WTC11 (cell line): ENCODE results near the gene CTXND2. TPM values are rescaled to one million over a fixed set of nuclear protein-coding genes. Genes with fewer than 3 reads are reported as not detected.
"Not testable (repeated sequence)": the region's sequence is repeated elsewhere in the genome, so short reads cannot be mapped to it uniquely, and the experiment has no call there.

Source experiments
- ATAC-seq: fragments of 200-7000 bp; cut with Tn5 transposase; 2 replicates; pipeline ENCODE4 v1.10.0; 2021; ENCODE audit warnings: mild to moderate bottlenecking, moderate library complexity
- Bru-seq: library from RNA; stranded (reverse); fragments of 400-500 nt; gene quantifications from one replicate; lab custom pipeline; 2021; lab: Mats Ljungman, UMichigan
- CTCF ChIA-PET: fragments of 300-600 bp; sonication (Branson Sonifier 250); formaldehyde crosslinking; loops from one replicate; lab custom pipeline; 2021; ENCODE audit warnings: antibody characterized with exemption; lab: Charles Lee
- POLR2A ChIA-PET: fragments of 350-600 bp; sonication (Branson Sonifier 250); formaldehyde crosslinking; loops from one replicate; lab custom pipeline; 2021; ENCODE audit warnings: antibody characterized with exemption; lab: Charles Lee
- DNase-seq: peaks from one replicate; pipeline ENCODE4 v3.0.0; 2021; ENCODE audit warnings: low spot score
- H3K27ac Mint-ChIP-seq: 2 replicates; pipeline ENCODE4 v1.8.0; 2021; ENCODE audit warnings: mixed read lengths
- H3K27me3 Mint-ChIP-seq: 2 replicates; pipeline ENCODE4 v1.8.0; 2021; ENCODE audit warnings: low read depth, mild to moderate bottlenecking, moderate library complexity, mixed read lengths
- H3K36me3 Mint-ChIP-seq: 2 replicates; pipeline ENCODE4 v1.8.0; 2021; ENCODE audit warnings: mixed read lengths
- H3K4me1 Mint-ChIP-seq: 2 replicates; pipeline ENCODE4 v1.8.0; 2022; ENCODE audit warnings: mixed read lengths
- H3K4me3 Mint-ChIP-seq: 2 replicates; pipeline ENCODE4 v1.8.0; 2021; ENCODE audit warnings: mild to moderate bottlenecking, moderate library complexity, mixed read lengths
- H3K9me3 Mint-ChIP-seq: 2 replicates; pipeline ENCODE4 v1.8.0; 2021; ENCODE audit warnings: mixed read lengths
- CBFB ChIP-seq: sonication (generic); formaldehyde crosslinking; IDR thresholded peaks from 2 replicates; pipeline ENCODE4 v1.8.1; 2022; ENCODE audit warnings: mild to moderate bottlenecking, low read depth, missing genetic modification reagents
- FOXP1 ChIP-seq: sonication (generic); formaldehyde crosslinking; IDR thresholded peaks from 2 replicates; pipeline ENCODE4 v1.8.0; 2022; ENCODE audit warnings: missing genetic modification reagents, mild to moderate bottlenecking, moderate library complexity, borderline replicate concordance
- GRHL2 ChIP-seq: fragments of 250-450 bp; sonication (Bioruptor Pico); IDR thresholded peaks from 2 replicates; pipeline ENCODE4 v1.8.0; 2022; ENCODE audit warnings: mild to moderate bottlenecking, moderate library complexity; ENCODE audit not compliant: insufficient replicate concordance, severe bottlenecking
- NFATC4 ChIP-seq: fragments of 250-450 bp; sonication (Bioruptor Pico); IDR thresholded peaks from 2 replicates; pipeline ENCODE4 v1.9.0; 2021; ENCODE audit warnings: mild to moderate bottlenecking
- NFE2L1 ChIP-seq: sonication (generic); formaldehyde crosslinking; IDR thresholded peaks from 2 replicates; pipeline ENCODE4 v1.8.1; 2023; ENCODE audit warnings: missing genetic modification reagents
- PRRX2 ChIP-seq: fragments of 250-450 bp; sonication (Bioruptor Pico); IDR thresholded peaks from 2 replicates; pipeline ENCODE4 v1.8.0; 2021; ENCODE audit warnings: mild to moderate bottlenecking
- RORB ChIP-seq: fragments of 250-450 bp; sonication (Bioruptor Pico); IDR thresholded peaks from 2 replicates; pipeline ENCODE4 v1.9.0; 2021; ENCODE audit warnings: mild to moderate bottlenecking
- ZNF232 ChIP-seq: sonication (generic); formaldehyde crosslinking; IDR thresholded peaks from 2 replicates; pipeline ENCODE4 v1.8.0; 2022; ENCODE audit warnings: mild to moderate bottlenecking, missing genetic modification reagents
- ZNF671 ChIP-seq: fragments of 250-450 bp; sonication (Bioruptor Pico); IDR thresholded peaks from 2 replicates; pipeline ENCODE4 v1.8.0; 2021; ENCODE audit warnings: mild to moderate bottlenecking
- long read RNA-seq, 3 experiments: library from RNA in 1 of 3; library from capped mRNA in 1 of 3; library from polyadenylated mRNA in 1 of 3; unstranded in 2 of 3; stranded (forward) in 1 of 3; transcript quantifications; one replicate each; pipeline ENCODE4 v2.0.0, GENCODE V29; 2021
- total RNA-seq: library from RNA; stranded (reverse); gene quantifications from 3 replicates; pipeline ENCODE4 v1.2.3, GENCODE V29; 2021
- TF ChIP-seq, protein P1 (sequence below): fragments of 250-450 bp; sonication (Bioruptor Pico); IDR thresholded peaks from 2 replicates; pipeline ENCODE4 v1.9.0; 2021; ENCODE audit warnings: moderate library complexity, mild to moderate bottlenecking, inconsistent platforms, borderline replicate concordance
- TF ChIP-seq, protein P2 (sequence below): fragments of 250-450 bp; sonication (Bioruptor Pico); IDR thresholded peaks from 2 replicates; pipeline ENCODE4 v1.9.0; 2021; ENCODE audit warnings: mild to moderate bottlenecking
- TF ChIP-seq, protein P3 (sequence below): sonication (generic); formaldehyde crosslinking; IDR thresholded peaks from 2 replicates; pipeline ENCODE4 v1.8.1; 2022; ENCODE audit warnings: mild to moderate bottlenecking, moderate library complexity, missing genetic modification reagents
- TF ChIP-seq, protein P4 (sequence below): sonication (generic); formaldehyde crosslinking; conservative IDR thresholded peaks from 2 replicates; pipeline ENCODE4 v1.8.1; 2023; ENCODE audit warnings: mild to moderate bottlenecking, low read depth, missing genetic modification reagents, moderate library complexity
- TF ChIP-seq, protein P5 (sequence below): sonication (generic); formaldehyde crosslinking; IDR thresholded peaks from 2 replicates; pipeline ENCODE4 v1.8.1; 2022; ENCODE audit warnings: low read depth, missing genetic modification reagents, borderline replicate concordance
- TF ChIP-seq, protein P6 (sequence below): sonication (generic); formaldehyde crosslinking; IDR thresholded peaks from 2 replicates; pipeline ENCODE4 v1.8.0; 2023; ENCODE audit warnings: missing genetic modification reagents, mild to moderate bottlenecking, borderline replicate concordance

Gene CTXND2
- total RNA-seq: not detected in 3 replicates
- not detected for Bru-seq, nascent RNA
- long read RNA-seq, experiment 1: 0 reads
- long read RNA-seq, experiment 2: 0 reads
- long read RNA-seq, experiment 3: 0 reads

DNA sequence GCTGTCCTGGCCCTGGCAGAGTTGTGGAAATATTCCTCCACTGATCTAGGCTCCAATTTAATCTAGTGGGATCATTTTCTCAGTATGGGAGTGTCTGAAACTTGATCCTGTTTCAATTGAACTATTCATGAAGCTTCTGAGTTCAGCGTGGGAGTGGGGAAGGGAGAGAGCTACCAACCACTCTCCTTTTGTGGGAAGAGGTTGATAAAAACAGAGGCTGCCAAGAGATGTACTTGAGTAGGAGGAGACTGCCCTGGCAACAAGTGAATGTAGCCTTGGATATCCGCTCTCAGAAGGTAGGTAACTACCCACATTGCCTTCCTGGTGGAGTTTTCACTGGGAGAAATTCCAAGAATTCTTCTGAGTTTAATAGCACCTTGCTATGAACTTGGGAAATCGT lies at the start of gene CTXND2:
TSS of gene CTXND2 (plus strand) at position 119 of the 400 bp plus-strand sequence. CDS start 25,179 bp downstream, outside the sequence.
- H3K4me3 Mint-ChIP-seq: no peak within 1 kb of the TSS
- no peak for ATAC-seq
- no peaks in the 10 kb centered on the region for H3K36me3 Mint-ChIP-seq
- TF ChIP-seq NFATC4 (no peak), GRHL2 (no peak), CBFB (CRISPR knock-in tag) (no peak), ZNF671 (CRISPR knock-in tag) (no peak), ZNF232 (CRISPR knock-in tag) (no peak), PRRX2 (no peak), RORB (CRISPR knock-in tag) (no peak), NFE2L1 (CRISPR knock-in tag) (no peak), FOXP1 (no peak)
- TF ChIP-seq, protein P1, sequence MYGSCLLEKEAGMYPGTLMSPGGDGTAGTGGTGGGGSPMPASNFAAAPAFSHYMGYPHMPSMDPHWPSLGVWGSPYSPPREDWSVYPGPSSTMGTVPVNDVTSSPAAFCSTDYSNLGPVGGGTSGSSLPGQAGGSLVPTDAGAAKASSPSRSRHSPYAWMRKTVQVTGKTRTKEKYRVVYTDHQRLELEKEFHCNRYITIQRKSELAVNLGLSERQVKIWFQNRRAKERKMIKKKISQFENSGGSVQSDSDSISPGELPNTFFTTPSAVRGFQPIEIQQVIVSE: no peak
- TF ChIP-seq, protein P2, sequence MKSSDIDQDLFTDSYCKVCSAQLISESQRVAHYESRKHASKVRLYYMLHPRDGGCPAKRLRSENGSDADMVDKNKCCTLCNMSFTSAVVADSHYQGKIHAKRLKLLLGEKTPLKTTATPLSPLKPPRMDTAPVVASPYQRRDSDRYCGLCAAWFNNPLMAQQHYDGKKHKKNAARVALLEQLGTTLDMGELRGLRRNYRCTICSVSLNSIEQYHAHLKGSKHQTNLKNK (CRISPR knock-in tag): no peak
- TF ChIP-seq, protein P3, sequence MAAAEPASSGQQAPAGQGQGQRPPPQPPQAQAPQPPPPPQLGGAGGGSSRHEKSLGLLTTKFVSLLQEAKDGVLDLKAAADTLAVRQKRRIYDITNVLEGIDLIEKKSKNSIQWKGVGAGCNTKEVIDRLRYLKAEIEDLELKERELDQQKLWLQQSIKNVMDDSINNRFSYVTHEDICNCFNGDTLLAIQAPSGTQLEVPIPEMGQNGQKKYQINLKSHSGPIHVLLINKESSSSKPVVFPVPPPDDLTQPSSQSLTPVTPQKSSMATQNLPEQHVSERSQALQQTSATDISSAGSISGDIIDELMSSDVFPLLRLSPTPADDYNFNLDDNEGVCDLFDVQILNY (CRISPR knock-in tag): no peak
- TF ChIP-seq, protein P4, sequence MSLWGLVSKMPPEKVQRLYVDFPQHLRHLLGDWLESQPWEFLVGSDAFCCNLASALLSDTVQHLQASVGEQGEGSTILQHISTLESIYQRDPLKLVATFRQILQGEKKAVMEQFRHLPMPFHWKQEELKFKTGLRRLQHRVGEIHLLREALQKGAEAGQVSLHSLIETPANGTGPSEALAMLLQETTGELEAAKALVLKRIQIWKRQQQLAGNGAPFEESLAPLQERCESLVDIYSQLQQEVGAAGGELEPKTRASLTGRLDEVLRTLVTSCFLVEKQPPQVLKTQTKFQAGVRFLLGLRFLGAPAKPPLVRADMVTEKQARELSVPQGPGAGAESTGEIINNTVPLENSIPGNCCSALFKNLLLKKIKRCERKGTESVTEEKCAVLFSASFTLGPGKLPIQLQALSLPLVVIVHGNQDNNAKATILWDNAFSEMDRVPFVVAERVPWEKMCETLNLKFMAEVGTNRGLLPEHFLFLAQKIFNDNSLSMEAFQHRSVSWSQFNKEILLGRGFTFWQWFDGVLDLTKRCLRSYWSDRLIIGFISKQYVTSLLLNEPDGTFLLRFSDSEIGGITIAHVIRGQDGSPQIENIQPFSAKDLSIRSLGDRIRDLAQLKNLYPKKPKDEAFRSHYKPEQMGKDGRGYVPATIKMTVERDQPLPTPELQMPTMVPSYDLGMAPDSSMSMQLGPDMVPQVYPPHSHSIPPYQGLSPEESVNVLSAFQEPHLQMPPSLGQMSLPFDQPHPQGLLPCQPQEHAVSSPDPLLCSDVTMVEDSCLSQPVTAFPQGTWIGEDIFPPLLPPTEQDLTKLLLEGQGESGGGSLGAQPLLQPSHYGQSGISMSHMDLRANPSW (CRISPR knock-in tag): no peak
- TF ChIP-seq, protein P5, sequence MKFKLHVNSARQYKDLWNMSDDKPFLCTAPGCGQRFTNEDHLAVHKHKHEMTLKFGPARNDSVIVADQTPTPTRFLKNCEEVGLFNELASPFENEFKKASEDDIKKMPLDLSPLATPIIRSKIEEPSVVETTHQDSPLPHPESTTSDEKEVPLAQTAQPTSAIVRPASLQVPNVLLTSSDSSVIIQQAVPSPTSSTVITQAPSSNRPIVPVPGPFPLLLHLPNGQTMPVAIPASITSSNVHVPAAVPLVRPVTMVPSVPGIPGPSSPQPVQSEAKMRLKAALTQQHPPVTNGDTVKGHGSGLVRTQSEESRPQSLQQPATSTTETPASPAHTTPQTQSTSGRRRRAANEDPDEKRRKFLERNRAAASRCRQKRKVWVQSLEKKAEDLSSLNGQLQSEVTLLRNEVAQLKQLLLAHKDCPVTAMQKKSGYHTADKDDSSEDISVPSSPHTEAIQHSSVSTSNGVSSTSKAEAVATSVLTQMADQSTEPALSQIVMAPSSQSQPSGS (CRISPR knock-in tag): no peak
- TF ChIP-seq, protein P6, sequence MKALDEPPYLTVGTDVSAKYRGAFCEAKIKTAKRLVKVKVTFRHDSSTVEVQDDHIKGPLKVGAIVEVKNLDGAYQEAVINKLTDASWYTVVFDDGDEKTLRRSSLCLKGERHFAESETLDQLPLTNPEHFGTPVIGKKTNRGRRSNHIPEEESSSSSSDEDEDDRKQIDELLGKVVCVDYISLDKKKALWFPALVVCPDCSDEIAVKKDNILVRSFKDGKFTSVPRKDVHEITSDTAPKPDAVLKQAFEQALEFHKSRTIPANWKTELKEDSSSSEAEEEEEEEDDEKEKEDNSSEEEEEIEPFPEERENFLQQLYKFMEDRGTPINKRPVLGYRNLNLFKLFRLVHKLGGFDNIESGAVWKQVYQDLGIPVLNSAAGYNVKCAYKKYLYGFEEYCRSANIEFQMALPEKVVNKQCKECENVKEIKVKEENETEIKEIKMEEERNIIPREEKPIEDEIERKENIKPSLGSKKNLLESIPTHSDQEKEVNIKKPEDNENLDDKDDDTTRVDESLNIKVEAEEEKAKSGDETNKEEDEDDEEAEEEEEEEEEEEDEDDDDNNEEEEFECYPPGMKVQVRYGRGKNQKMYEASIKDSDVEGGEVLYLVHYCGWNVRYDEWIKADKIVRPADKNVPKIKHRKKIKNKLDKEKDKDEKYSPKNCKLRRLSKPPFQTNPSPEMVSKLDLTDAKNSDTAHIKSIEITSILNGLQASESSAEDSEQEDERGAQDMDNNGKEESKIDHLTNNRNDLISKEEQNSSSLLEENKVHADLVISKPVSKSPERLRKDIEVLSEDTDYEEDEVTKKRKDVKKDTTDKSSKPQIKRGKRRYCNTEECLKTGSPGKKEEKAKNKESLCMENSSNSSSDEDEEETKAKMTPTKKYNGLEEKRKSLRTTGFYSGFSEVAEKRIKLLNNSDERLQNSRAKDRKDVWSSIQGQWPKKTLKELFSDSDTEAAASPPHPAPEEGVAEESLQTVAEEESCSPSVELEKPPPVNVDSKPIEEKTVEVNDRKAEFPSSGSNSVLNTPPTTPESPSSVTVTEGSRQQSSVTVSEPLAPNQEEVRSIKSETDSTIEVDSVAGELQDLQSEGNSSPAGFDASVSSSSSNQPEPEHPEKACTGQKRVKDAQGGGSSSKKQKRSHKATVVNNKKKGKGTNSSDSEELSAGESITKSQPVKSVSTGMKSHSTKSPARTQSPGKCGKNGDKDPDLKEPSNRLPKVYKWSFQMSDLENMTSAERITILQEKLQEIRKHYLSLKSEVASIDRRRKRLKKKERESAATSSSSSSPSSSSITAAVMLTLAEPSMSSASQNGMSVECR: no peak
- TF ChIP-seq, all 79 proteins: peak for 0
- Mint-ChIP-seq H3K4me1 (0 out of 2 replicates have a peak, but pooled peaks cover 4% of the 10 kb centered on the region), H3K27ac (peak within 1 kb of the TSS; percentile 26; the same call in 1 of the 2 replicates), H3K27me3 (no peaks in the 10 kb centered on the region), H3K9me3 (no peaks in the 10 kb centered on the region)
- no peak for DNase-seq
- CTCF ChIA-PET: interaction anchor here (0.6 to 1.1 kb wide), 2 partner anchors 23 to 213 kb away, joined by 3 to 4 read pairs; no protein-coding TSS in a partner anchor
- POLR2A ChIA-PET: no interaction called here

DNA sequence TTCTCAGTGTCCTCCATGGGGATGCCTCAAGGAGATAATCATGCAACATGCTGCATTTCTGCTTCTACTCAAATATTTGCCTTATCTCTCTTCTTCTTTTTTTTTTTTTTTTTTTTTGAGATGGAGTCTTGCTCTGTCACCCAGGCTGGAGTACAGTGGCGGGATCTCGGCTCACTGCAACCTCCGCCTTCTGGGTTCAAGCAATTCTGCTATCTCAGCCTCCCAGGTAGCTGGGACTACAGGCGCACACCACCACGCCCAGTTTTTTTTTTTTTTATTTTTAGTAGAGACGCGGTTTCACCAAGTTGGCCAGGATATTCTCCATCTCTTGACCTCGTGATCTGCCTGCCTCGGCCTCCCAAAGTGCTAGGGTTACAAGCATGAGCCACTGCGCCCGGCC lies 46.1 kb upstream of the CTXND2 start:
- DNase-seq, ATAC-seq, POLR2A ChIA-PET, H3K9me3 Mint-ChIP-seq, H3K4me1 Mint-ChIP-seq, H3K27ac Mint-ChIP-seq, CTCF ChIA-PET, H3K4me3 Mint-ChIP-seq, H3K27me3 Mint-ChIP-seq: not testable (repeated sequence)
- H3K36me3 Mint-ChIP-seq: peaks cover 13% of the 10 kb centered on the region
